ENCODE results near the gene SLC52A3.

SLC52A3 gene

DNA sequence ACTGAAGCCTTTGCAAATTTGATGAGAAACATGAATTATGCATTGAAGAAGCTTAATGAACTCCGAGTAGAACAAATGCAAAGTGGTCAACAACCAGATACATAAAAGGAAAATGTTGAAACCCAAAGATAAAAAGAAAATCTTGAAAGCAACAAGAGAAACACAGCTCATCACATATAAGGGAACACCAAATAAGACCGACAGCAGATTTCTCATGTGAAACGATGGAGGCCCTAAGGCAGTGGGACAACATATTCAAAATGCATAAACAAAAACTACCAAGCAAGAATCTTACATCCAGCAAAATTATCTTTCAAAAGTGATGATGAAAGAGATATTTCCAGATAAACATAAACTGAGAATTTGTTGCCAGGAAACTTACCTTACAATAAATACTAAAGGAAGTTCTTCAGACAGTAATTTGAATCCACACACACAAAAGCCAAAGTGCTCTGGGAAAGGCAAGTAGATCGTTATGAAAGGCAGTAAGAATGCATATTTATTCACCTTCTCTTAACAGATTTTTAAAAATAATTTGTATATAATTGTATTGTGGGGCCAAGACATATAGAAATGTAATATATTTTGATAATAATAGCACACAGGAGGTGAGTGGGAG lies 22.5 kb downstream of the SLC52A3 start:
- TF ChIP-seq POLR2AphosphoS5 (IDR thresholded peaks at IDR 0.05; ENCODE audit: low read depth, low read length) (no peak), TAF1 (IDR thresholded peaks at IDR 0.05; ENCODE audit: borderline replicate concordance, insufficient read depth, low read length) (no peak), SIN3A (IDR thresholded peaks at IDR 0.05; ENCODE audit: borderline replicate concordance, insufficient read depth, low read length) (no peak), FOXP2 (optimal IDR thresholded peaks at IDR 0.05; ENCODE audit: borderline replicate concordance, extremely low read depth, extremely low read length, insufficient read depth) (no peak)
- TF ChIP-seq, protein P1, sequence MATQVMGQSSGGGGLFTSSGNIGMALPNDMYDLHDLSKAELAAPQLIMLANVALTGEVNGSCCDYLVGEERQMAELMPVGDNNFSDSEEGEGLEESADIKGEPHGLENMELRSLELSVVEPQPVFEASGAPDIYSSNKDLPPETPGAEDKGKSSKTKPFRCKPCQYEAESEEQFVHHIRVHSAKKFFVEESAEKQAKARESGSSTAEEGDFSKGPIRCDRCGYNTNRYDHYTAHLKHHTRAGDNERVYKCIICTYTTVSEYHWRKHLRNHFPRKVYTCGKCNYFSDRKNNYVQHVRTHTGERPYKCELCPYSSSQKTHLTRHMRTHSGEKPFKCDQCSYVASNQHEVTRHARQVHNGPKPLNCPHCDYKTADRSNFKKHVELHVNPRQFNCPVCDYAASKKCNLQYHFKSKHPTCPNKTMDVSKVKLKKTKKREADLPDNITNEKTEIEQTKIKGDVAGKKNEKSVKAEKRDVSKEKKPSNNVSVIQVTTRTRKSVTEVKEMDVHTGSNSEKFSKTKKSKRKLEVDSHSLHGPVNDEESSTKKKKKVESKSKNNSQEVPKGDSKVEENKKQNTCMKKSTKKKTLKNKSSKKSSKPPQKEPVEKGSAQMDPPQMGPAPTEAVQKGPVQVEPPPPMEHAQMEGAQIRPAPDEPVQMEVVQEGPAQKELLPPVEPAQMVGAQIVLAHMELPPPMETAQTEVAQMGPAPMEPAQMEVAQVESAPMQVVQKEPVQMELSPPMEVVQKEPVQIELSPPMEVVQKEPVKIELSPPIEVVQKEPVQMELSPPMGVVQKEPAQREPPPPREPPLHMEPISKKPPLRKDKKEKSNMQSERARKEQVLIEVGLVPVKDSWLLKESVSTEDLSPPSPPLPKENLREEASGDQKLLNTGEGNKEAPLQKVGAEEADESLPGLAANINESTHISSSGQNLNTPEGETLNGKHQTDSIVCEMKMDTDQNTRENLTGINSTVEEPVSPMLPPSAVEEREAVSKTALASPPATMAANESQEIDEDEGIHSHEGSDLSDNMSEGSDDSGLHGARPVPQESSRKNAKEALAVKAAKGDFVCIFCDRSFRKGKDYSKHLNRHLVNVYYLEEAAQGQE (IDR thresholded peaks at IDR 0.05; ENCODE audit: insufficient read depth in 1 of 2, low read depth in 2 of 2, low read length in 2 of 2), result no peak

DNA sequence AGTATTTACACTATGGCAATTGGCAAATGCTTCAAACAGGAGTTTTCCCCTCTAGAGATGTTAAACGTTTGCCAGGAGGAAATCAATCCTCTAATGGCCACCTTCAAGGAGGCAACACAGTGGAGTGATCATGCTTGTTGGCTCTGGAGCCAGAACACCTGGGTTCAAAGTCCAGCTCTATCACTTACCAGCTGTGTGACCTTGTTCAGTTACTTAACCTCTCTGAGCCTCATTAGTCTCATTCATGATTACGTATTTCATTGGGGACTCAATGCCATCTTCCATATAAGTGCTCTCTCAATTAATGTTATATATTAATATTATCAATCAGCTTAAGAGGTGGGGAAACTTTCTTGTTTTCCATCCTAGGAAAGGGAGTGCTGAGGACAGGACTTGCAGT lies 26.1 kb downstream of the SLC52A3 start:
- no peak for TF ChIP-seq FOXP2 (optimal IDR thresholded peaks at IDR 0.05; ENCODE audit: borderline replicate concordance, extremely low read depth, extremely low read length, insufficient read depth)
- TF ChIP-seq SIN3A (IDR thresholded peaks at IDR 0.05; ENCODE audit: borderline replicate concordance, insufficient read depth, low read length), result no peak
- TF ChIP-seq, protein P1 (IDR thresholded peaks at IDR 0.05; ENCODE audit: insufficient read depth in 1 of 2, low read depth in 2 of 2, low read length in 2 of 2), result no peak

DNA sequence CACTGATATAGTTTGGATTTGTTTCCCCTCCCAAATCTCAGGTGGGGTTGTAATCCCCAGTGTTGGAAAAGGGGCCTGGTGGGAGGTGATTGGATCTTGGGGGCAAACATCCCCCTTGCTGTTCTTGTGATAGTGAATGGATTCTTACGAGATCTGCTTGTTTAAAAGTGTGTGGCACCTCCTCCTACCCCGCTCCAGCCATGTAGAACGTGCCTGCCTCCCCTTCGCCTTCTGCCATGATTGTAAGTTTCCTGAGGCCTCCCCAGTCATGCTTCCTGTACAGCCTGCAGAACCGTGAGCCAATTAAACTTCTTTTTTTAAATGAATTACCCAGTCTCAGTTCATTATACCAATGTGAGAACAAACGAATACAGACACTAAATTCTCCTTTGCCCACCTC lies 26.7 kb downstream of the SLC52A3 start:
- TF ChIP-seq, protein P1 (IDR thresholded peaks at IDR 0.05; ENCODE audit: insufficient read depth in 1 of 2, low read depth in 2 of 2, low read length in 2 of 2), result no peak
- TF ChIP-seq TAF1 (IDR thresholded peaks at IDR 0.05; ENCODE audit: borderline replicate concordance, insufficient read depth, low read length) (no peak), POLR2AphosphoS5 (IDR thresholded peaks at IDR 0.05; ENCODE audit: low read depth, low read length) (no peak), FOXP2 (optimal IDR thresholded peaks at IDR 0.05; ENCODE audit: borderline replicate concordance, extremely low read depth, extremely low read length, insufficient read depth) (no peak), SIN3A (IDR thresholded peaks at IDR 0.05; ENCODE audit: borderline replicate concordance, insufficient read depth, low read length) (no peak)

DNA sequence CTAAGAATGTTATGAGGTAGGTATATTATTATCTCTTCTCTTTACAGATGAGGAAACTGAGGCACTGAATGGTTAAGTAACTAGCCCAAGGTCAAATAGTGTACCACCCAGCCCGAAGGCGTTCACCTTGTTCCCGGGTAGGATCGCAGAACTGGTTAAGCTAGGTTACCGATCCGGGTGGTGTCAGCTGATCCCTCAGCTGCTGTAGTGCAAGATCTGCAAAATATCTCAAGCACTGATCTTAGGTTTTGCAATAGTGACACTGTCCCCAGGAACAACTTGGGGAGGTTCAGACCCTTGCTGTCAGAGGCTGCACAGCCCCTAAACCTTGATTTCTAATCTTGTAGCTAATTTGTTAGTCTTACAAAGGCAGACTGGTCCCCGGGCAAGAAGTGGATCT lies 28.1 kb downstream of the SLC52A3 start:
- no peak for TF ChIP-seq TAF1 (IDR thresholded peaks at IDR 0.05; ENCODE audit: borderline replicate concordance, insufficient read depth, low read length)
- TF ChIP-seq SIN3A (IDR thresholded peaks at IDR 0.05; ENCODE audit: borderline replicate concordance, insufficient read depth, low read length), result no peak
- TF ChIP-seq, protein P1 (IDR thresholded peaks at IDR 0.05; ENCODE audit: insufficient read depth in 1 of 2, low read depth in 2 of 2, low read length in 2 of 2), result no peak
- TF ChIP-seq POLR2AphosphoS5 (IDR thresholded peaks at IDR 0.05; ENCODE audit: low read depth, low read length), result no peak
- TF ChIP-seq FOXP2 (optimal IDR thresholded peaks at IDR 0.05; ENCODE audit: borderline replicate concordance, extremely low read depth, extremely low read length, insufficient read depth), result no peak

DNA sequence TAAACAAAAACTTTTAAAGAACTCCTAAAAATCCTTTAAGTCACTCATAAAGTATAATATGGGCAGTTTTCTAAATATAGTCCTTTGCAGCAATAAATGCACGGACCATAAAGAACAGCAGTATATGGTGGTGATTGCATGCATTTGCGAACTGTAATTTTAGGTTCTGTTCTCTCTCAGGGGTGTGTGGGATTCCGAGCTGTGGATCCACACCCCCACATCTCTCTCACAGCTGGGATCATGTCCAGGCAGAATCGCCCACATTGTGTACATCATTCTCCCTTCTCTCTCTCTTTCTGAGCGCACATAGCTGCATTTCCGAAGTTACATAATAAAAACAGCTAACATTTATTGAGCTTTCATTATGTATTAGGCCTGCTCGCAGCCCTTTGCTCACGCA lies 28.6 kb downstream of the SLC52A3 start:
- TF ChIP-seq POLR2AphosphoS5 (IDR thresholded peaks at IDR 0.05; ENCODE audit: low read depth, low read length) (no peak), SIN3A (IDR thresholded peaks at IDR 0.05; ENCODE audit: borderline replicate concordance, insufficient read depth, low read length) (no peak), FOXP2 (optimal IDR thresholded peaks at IDR 0.05; ENCODE audit: borderline replicate concordance, extremely low read depth, extremely low read length, insufficient read depth) (no peak), TAF1 (IDR thresholded peaks at IDR 0.05; ENCODE audit: borderline replicate concordance, insufficient read depth, low read length) (no peak)
- TF ChIP-seq, protein P1 (IDR thresholded peaks at IDR 0.05; ENCODE audit: insufficient read depth in 1 of 2, low read depth in 2 of 2, low read length in 2 of 2), result no peak
